SK-N-MC (cell line): Measurements from ENCODE around the gene TARP.
"Not testable (repeated sequence)": the region's sequence is repeated elsewhere in the genome, so short reads cannot be mapped to it uniquely, and the experiment has no call there.

ENCODE experiments used
- EZH2 ChIP-seq: fragments of 200-600 bp; sonication (generic); IDR thresholded peaks from one replicate; pipeline ENCODE4 v1.6.1; 2017; ENCODE audit warnings: antibody characterized with exemption
- FOXP2 ChIP-seq: optimal IDR thresholded peaks from 2 replicates; pipeline ENCODE3; 2011; ENCODE audit warnings: mild to moderate bottlenecking, moderate library complexity; ENCODE audit not compliant: insufficient read depth; ENCODE audit errors: extremely low read length, control extremely low read depth
- POLR2AphosphoS5 ChIP-seq: IDR thresholded peaks from 2 replicates; pipeline ENCODE4 v1.6.1; 2012; ENCODE audit warnings: mild to moderate bottlenecking, low read depth, low read length, borderline replicate concordance

- TF ChIP-seq POLR2AphosphoS5, EZH2, FOXP2: not testable (repeated sequence)
These were observed 11.4 kb downstream of the TARP start for GRCh38 chr7:38262026-38262425.
